GM19395 (cell line): Measurements from ENCODE around the gene ABHD4.
A peak's percentile ranks its signal among the peaks of the same experiment; 100 is the strongest.
"Not testable (repeated sequence)": the region's sequence is repeated elsewhere in the genome, so short reads cannot be mapped to it uniquely, and the experiment has no call there.

Experiments used
- ATAC-seq: cut with Tn5 transposase; IDR thresholded peaks from one replicate; pipeline ENCODE4 v1.9.1; 2021; ENCODE audit warnings: mild to moderate bottlenecking, moderate library complexity; ENCODE audit not compliant: unreplicated experiment

ABHD4 gene

DNA sequence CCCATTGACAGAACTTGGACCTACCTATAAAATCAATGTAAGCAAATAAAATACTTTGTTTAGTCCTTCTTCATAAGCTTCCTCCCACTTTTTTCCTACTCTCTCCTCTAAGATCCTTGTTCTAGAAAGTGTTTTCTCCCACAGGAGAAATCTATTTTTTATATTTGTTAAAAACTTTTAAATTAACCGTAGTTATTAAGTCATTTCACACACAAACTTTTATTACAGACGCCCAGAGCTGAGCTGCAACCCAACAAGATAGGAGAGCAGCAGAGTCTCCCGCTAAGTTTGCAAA is 36.8 kb upstream of the ABHD4 start:
- ATAC-seq = no peak

DNA sequence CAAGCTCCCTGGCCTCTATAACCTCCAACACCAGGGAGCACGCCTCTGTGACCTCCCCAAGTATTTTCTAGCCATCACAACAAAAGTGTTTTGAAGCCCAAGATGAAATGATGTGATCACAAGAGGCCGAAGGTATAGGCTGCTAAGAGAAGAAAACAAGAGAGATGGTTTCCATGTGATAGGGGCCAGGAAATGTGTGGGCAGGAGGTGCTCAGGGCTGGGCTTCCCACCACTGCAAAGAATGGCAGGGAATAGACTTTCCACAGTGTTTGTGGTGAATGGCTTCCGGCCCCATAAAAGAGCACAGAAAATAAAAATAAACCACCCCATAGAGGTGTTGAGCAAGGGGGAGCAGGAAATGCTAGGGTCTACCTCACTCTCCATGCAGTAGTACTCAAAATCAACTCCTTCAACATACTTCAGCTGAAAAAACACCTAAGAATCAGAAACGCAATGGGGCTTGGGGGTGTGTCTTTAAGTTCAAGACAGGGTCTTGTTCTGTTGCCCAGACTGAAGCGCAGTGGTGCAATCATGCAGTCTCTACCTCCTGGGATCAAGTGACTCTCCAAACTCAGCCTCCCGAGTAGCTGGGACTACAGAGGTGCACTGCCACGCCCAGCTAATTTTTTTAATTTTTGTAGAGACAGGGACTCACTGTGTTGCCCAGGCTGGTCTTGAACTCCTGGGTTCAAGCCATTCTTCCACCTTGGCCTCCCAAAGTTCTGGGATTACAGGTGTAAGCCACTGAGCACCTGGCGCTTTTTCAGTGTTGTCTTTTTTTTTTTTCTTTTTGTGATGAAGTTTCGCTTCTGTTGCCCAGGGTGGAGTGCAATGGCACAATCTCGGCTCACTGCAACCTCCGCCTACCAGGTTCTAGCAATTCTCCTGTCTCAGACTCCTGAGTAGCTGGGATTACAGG is 36.2 kb upstream of the ABHD4 start:
- ATAC-seq = no peak

DNA sequence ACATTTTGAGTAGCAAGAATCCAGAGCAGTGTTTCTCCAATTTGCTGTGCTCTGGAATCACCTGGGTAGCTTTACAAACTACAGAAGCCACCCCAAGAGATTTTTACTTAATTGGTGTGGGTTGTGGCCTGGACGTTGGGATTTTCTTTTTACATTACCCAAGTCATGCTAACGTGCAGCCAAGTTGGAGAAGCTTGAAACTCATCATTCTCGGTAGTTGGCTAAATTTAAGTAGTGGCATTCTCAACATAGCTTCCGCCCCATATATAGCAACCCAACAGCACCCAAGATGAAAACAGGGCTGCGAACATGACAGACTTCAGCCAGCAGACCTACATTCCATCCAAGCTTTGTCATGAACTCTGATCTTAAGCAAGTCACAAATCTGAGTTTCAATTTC is 34.1 kb upstream of the ABHD4 start:
- peak; percentile 40 for ATAC-seq

DNA sequence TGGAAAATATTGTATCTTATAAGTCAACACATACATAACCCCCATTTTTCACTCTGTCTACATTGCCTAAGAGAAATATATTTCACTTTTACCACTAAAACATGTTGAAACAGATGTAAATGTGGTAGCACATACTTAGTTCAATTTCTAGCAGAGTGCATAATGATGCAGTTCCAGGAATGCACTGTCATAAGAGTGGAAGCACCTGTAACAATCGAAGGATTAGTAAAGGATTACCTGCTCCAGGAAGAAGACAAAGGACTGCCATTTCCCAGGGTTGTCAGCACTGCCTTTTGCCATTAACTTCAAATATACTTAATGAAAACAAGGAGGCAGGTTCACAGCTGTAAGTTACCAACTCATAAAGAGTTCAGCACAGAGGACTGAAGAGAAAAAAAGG is 33.6 kb upstream of the ABHD4 start:
- ATAC-seq = no peak

DNA sequence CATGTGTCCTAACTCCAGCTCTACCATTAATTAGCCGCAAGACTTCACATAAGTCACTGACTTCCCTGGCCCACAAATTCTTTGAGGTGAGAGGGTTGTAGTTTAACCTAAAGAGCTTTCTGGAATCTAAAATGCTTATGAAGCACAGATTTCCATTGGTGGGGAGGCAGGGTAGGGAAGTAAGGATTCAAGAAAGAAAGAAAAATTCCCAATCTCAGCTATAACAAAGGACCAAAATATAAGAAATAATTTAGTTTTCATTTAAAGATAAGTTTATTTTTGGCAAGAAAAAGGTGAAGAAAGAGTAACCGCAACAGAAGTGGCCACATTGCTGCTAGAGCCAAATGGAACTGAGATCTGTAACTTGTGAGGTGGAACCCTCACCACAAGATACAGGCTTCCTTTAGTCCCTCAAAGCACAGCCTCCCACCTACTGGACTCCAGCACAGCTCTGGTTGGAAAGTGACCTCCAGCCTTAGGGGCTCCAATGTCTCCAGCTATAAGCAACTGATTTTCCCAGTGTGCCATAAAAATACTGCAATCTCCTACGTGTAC is 32.6 kb upstream of the ABHD4 start:
- ATAC-seq = peak; percentile 48

DNA sequence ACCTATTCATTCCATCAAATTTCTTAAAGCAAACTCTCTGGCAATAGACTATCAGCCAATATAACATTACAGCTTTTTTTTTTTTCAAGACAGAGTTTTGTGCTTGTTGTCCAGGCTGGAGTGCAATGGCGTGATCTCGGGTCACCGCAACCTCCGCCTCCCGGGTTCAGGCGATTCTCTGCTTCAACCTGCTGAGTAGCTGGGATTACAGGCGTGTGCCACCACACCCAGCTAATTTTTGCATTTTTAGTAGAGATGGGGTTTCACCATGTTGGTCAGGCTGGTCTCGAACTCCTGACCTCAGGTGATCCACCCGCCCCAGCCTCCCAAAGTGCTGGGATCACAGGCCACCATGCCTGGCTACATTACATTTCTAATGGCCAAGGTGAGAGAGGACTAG is 31.8 kb upstream of the ABHD4 start:
- ATAC-seq = not testable (repeated sequence)

DNA sequence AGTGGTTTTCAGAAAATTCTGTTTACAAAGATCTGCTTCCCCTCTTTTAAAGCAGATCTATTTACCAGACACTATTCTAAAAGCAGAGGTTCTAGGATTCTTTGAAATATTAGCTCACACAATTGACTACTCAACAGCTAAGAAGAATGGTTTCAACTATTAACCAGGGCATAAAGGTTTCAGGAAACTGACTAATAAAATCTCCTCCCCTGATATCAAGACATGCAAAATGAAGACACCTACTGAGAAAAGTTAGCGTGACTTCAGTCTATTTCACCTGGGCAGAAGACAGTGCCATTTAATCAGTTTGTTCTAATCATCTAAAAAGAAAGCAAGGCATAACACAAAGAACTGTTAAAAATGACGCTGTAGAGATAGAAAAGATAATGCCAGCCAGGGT is 31.3 kb upstream of the ABHD4 start:
- ATAC-seq = no peak

DNA sequence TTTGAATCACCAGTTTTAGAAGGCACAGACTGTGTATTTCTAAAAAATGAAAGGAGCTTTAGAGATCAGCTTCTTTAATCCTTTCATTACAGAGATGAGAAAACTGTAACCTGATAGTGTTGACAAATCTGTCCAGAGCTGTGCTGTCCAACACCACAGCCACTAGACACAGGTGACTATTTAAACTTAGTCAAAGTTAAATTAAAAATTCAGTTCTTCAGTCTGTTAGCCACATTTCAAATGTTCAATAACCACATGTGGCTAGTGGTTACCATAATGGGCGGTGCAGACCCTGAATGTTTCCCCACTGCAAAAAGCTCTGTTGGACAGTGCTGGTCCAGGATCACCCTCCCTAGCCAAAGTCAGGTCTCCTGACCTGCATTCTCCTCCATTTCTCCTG is 30.7 kb upstream of the ABHD4 start:
- ATAC-seq = no peak

DNA sequence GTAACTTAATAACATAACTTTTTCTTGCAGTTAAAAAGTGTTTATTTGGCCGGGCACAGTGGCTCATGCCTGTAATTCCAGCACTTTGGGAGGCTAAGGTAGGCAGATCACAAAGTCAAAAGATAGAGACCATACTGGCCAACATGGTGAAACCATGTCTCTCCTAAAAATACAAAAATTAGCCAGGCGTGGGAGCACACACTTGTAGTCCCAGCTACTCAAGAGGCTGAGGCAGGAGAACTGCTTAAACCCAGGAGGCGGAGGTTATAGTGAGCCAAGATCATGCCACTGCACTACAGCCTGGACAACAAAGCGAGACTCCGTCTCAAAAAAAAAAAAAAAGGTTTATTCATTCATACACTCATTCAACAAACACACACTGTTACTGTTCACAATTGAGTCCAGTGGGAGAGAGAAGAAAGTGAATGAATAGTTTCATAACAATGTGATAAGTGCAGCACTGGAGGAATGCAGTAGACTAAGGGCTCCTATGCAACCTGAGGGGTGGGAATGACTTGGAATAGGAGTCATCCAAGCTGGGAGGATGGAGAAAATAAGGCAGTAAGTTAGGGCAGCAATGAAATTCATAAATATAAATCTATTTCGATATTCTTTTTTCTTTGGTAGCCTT is 28.9 kb upstream of the ABHD4 start:
- no peak for ATAC-seq

DNA sequence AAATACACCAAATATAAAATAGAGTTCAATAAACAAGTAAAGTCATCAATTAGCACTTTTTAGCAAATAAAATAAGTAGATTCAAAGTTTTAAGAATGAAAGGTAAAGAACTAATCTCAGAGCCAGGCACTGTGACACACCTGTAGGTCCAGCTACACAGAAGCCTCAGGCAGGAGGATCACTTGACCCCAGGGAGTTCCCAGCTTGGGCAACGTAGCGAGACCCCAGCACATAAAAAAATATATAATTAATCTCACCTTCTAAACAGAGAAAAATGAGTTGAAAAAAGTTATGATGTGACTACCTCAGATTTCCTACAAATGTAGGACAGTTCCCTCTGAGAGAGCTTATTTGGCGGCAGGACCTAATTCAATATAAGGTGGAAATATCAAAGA is 28.4 kb upstream of the ABHD4 start:
- ATAC-seq = no peak

DNA sequence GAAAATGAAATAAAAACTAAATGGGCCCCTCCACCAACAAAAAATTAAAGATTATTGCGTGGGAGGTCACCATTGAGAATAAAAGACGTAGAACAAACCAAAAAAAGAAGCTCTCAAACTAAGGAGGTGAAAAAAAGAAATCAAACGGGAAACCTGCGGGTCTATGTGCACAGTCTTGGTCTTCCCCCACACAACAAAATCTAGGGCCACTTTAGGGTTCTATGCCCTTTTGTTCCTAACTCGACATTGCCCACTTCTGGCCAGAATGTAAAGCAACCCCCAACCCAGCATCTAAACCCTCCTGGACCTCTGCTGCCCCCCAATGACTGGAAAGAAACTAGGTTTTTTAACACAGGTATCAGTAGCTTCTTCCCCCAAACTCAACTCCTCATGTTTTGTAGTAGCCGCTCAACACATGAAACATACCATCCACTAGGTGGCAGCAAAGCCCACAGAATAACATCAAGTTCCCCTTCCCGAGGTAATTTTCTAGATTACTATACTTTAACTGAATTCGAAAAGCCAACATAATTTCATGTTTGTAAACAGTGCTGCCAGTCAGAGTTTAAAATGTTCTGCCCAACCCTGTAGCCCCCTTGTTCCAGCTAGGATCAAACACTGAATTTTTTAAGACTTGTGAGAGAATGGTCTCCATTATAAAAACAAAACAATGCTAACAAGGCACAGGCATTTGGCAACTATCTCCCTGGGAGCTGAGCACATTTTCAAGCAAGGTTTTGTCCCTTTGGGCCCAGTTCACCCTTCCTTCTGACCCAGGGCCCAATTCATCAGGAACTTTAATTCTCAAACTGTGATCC is 27.8 kb upstream of the ABHD4 start:
- peak; percentile 47 for ATAC-seq

- ATAC-seq = no peak
Observed at GRCh38 chr14:22572562-22573058, 25.5 kb upstream of the ABHD4 start.

GRCh38 chr14:22573804-22574203 is 24.3 kb upstream of the ABHD4 start:
- ATAC-seq = no peak

DNA sequence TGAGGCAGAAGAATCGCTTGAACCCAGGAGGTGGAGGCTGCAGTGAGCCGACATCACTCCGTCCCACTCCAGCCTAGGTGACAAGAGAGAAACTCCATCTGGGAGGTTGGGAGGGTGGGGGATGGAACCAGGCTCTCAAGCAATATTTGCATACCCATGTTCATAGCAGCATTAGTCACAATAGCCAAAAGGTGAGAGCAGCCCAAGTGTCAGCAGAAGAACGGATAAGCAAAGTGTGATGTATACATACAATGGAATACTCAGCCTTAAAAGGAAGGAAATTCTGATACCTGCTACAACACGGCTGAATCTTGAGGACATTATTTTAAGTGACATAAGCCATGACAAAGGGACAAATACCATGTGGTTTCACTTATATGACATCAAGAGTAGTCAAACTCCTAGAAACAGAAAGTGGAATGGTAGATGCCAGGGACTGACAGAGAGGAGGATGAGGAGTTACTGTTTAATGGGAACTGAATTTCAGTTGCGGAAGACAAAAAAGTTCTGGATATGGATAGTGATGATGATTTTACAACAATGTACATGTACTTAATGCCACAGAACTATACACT is 20.7 kb upstream of the ABHD4 start:
- ATAC-seq = no peak

DNA sequence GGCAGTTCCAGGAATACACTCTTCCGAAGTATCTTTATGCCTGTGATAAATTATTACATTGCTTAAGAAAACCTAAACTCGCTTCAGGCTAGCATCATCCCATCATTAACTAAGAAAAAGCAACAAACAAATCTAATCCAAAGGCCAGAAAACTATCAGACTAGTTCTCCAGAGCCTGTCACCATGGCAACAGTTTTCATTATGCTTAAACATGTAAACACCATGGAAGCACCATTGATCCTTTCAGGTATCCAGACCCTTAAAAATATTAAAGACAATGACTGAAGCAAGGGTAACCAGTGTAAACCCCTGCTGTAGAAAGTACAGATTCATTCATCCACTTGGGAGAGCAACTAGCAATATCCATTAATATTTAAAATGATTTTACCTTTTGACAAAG is 18.9 kb upstream of the ABHD4 start:
- no peak for ATAC-seq

DNA sequence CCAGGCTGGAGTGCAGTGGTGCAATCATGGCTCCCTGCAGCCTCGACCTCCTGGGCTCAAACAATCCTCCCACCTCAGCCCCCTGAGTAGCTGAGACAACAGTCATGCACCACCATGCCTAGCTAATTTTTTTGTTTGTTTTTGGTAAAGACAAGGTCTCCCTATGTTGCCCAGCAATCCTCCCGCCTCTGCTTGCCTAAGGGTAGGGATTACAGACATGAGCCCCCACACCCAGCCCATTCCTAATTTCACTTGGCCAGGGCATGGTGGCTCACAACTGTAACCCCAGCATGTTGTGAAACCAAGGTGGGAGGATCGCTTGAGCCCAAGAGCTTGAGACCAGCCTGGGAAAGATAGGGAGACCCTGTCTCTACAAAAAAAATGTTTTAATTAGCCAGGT is 18.2 kb upstream of the ABHD4 start:
- no peak for ATAC-seq

GRCh38 chr14:22580625-22581024 is 17.5 kb upstream of the ABHD4 start:
- ATAC-seq = no peak

GRCh38 chr14:22583994-22584393 is 14.1 kb upstream of the ABHD4 start:
- ATAC-seq = no peak

DNA sequence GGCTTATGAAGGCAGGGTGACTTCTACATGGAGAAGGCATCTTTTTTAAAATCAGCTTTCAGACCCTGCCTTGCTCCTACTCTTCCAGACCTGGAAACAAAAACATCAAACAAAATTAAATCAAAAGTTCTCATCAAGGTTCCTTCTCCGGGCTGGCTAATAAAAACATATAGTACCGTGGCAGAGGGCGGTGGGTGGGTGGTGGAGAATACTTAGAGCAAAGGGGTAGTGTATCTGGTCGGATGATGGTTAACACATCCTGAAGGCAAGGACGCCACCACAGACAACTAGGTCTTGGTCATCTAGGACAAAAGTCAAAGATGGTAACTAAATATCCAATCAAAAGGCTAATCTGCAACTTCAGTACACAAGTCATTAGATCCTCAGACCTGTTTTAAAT is 10.9 kb upstream of the ABHD4 start:
- ATAC-seq = no peak

DNA sequence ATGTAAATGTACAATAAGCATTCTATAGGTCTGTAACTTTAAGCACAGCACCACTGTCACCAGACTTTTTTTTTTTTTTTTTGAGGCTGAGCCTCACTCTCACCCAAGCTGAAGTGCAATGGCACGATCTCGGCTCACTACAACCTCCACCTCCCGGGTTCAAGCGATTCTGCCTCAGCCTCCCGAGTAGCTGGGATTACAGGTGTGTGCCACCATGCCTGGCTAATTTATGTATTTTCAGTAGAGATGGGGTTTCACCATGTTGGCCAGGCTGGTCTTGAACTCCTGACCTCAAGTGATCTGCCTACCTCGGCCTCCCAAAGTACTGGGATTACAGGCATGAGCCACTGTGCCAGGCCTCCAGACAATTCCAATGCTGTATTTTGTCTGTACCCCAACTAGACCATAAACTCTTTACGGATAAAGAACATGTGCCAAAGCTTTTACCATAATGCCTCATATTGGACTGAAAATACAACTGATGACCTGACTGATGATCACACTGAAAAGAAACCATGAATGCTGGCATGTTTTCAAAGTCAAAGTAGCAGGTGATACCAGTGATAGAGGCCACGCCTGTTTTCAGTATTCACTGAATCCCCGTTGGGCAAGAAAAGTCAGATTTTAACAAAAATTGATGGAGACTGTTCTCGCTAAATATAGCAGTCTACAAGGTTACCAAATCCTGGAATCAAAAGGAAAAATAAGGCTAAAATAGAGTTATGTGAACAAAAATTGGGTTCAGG is 10.2 kb upstream of the ABHD4 start:
- not testable (repeated sequence) for ATAC-seq
